GM23248 (cell line): Measurements from ENCODE around the gene CTSD. TPM values are rescaled to one million over a fixed set of nuclear protein-coding genes. Genes with fewer than 3 reads are reported as not detected.
"Not testable (repeated sequence)": the region's sequence is repeated elsewhere in the genome, so short reads cannot be mapped to it uniquely, and the experiment has no call there.

Source experiments
- DNase-seq: peaks from one replicate; pipeline ENCODE4 v3.0.0-alpha.2; 2015
- H2AFZ ChIP-seq: fragments of 200-600 bp; sonication (generic); 2 replicates; pipeline ENCODE4 v1.6.1; 2016; ENCODE audit warnings: antibody characterized with exemption
- H3F3A ChIP-seq: fragments of 200-600 bp; sonication (generic); 2 replicates; pipeline ENCODE4 v1.6.1; 2016; ENCODE audit warnings: mild to moderate bottlenecking, antibody characterized with exemption, mixed run types; ENCODE audit not compliant: insufficient read depth
- H3K27ac ChIP-seq: fragments of 200-600 bp; sonication (generic); 2 replicates; pipeline ENCODE4 v1.5.1; 2016; ENCODE audit warnings: mild to moderate bottlenecking
- H3K27me3 ChIP-seq: fragments of 200-600 bp; sonication (generic); replicated peaks from 2 replicates; pipeline ENCODE4 v1.6.1; 2016; ENCODE audit warnings: mild to moderate bottlenecking; ENCODE audit not compliant: insufficient read depth
- H3K36me3 ChIP-seq: fragments of 200-600 bp; sonication (generic); 2 replicates; pipeline ENCODE4 v1.6.1; 2016; ENCODE audit warnings: low read depth, mild to moderate bottlenecking
- H3K4me1 ChIP-seq: fragments of 200-600 bp; sonication (generic); 2 replicates; pipeline ENCODE4 v1.6.1; 2016; ENCODE audit warnings: mild to moderate bottlenecking; ENCODE audit not compliant: insufficient read depth
- H3K4me2 ChIP-seq: fragments of 200-600 bp; sonication (generic); one replicate; pipeline ENCODE4 v1.6.1; 2016; ENCODE audit warnings: mild to moderate bottlenecking; ENCODE audit not compliant: unreplicated experiment
- H3K4me3 ChIP-seq: fragments of 200-600 bp; sonication (generic); 2 replicates; pipeline ENCODE4 v1.5.1; 2016; ENCODE audit warnings: mild to moderate bottlenecking
- H3K79me2 ChIP-seq: fragments of 200-600 bp; sonication (generic); 2 replicates; pipeline ENCODE4 v1.6.1; 2016; ENCODE audit warnings: mild to moderate bottlenecking; ENCODE audit not compliant: insufficient read depth
- H3K9ac ChIP-seq: fragments of 200-600 bp; sonication (generic); 2 replicates; pipeline ENCODE4 v1.6.1; 2016; ENCODE audit warnings: mild to moderate bottlenecking
- H3K9me2 ChIP-seq: fragments of 200-600 bp; sonication (generic); 2 replicates; pipeline ENCODE4 v1.6.1; 2016; ENCODE audit warnings: mixed run types, mild to moderate bottlenecking, moderate library complexity; ENCODE audit not compliant: insufficient read depth
- H3K9me3 ChIP-seq: fragments of 200-600 bp; sonication (generic); one replicate; pipeline ENCODE4 v1.6.1; 2017; ENCODE audit warnings: low read depth
- H4K20me1 ChIP-seq: fragments of 200-600 bp; sonication (generic); 2 replicates; pipeline ENCODE4 v1.6.0; 2016; ENCODE audit not compliant: insufficient read depth
- EZH2 ChIP-seq: fragments of 200-600 bp; sonication (generic); IDR thresholded peaks from 2 replicates; pipeline ENCODE4 v1.6.1; 2018; ENCODE audit warnings: antibody characterized with exemption, mild to moderate bottlenecking; ENCODE audit not compliant: insufficient read depth, poor library complexity, severe bottlenecking
- EZH2phosphoT487 ChIP-seq: fragments of 200-600 bp; sonication (generic); IDR thresholded peaks from 2 replicates; pipeline ENCODE4 v1.6.1; 2018; ENCODE audit warnings: antibody characterized with exemption, moderate library complexity, mild to moderate bottlenecking, low read depth; ENCODE audit not compliant: insufficient read depth
- WGBS, 2 experiments: methylation state at CpG; one replicate each; pipeline ENCODE4 v1.1.6; 2015 to 2017; ENCODE audit warnings: low lambda C conversion rate in 2 of 2, low coverage in 1 of 2; ENCODE audit errors: missing lambda C conversion rate in 2 of 2; 5-methylcytosine and 5-hydroxymethylcytosine counted together
- in situ Hi-C: fragments of 300-500 bp; cut with MboI; formaldehyde crosslinking; loops from 2 replicates; pipeline ENCODE4 v1.15.0; 2020
- polyA plus RNA-seq: library from polyadenylated mRNA; unstranded; fragments of >200 nt; fragmentation: Nextera tagmentation; extraction: Ambion mirVana; gene quantifications from 2 replicates; pipeline ENCODE4 v1.2.1, GENCODE V29; 2016
- total RNA-seq: library from RNA; depleted of rRNA; stranded (reverse); fragments of >200 nt; shearing (Covaris generic); gene quantifications from 2 replicates; pipeline ENCODE4 v1.2.3, GENCODE V29; 2014

Gene CTSD
- total and polyA plus RNA-seq, 2 experiments from 2014 or later = 305 to 321 TPM

DNA sequence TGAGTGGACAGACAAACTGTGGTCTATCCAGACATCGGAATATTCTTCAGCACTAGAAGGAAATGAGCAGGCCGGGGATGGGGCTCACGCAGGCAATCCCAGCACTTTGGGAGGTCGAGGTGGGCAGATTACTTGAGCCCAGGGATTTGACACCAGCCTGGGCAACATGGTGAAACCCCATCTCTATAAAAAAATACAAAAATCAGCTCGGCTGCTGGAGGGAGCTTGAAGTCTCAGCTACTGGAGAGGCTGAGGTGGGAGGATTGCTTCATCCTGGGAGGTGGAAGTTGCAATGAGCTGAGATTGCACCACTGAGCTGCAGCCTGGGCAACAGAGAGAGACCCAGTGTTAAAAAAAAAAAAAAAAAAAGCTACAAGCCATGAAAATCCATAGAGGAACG, 8.0 kb upstream of the CTSD start:
- Histone ChIP-seq H3K4me2 (peak overlapping the region; percentile 76), H4K20me1 (no peaks in the 10 kb centered on the region), H3K79me2 (no peaks in the 10 kb centered on the region), H3K4me1 (peaks cover 18% of the 10 kb centered on the region), H3K36me3 (no peaks in the 10 kb centered on the region), H3K27ac (peak overlapping the region; percentile 81), H3K4me3 (0 out of 2 replicates have a peak overlapping the region, but pooled peaks have one; percentile 34), H3F3A (peaks cover 8% of the 10 kb centered on the region), H3K9me2 (no peaks in the 10 kb centered on the region), H2AFZ (peak overlapping the region; percentile 47; the same call in 1 of the 2 replicates), H3K9ac (peak overlapping the region; percentile 41), H3K27me3 (no peaks in the 10 kb centered on the region), H3K9me3 (no peaks in the 10 kb centered on the region)
- 66 to 70% methylated on average over 6 of the region's 6 CpGs for WGBS, 2 experiments
- no peak for TF ChIP-seq EZH2phosphoT487
- no peak for TF ChIP-seq EZH2
- in situ Hi-C loops = no loop called here
- peak; percentile 74 for DNase-seq

DNA sequence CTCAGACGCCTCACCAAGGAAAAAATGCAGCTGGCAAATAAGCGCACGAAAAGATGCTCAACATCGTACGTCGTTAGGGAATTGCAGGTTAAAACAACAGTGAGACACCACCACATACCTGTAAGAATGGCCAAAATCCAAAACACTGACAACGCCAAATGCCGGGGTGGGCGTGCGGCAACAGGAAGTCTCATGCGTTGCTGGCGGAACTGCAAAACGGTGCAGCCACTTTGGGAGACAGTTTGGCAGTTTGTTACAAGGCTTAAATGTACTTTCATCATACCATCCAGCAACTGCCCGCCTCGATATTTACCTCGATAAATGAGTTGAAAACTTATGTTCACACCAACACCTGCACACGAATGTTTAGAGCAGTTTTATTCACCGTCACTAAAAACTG, 7.5 kb upstream of the CTSD start:
- Histone ChIP-seq H3F3A (peaks cover 8% of the 10 kb centered on the region), H3K27ac (peak overlapping the region; percentile 81), H3K4me2 (peak overlapping the region; percentile 76), H3K79me2 (no peaks in the 10 kb centered on the region), H3K27me3 (no peaks in the 10 kb centered on the region), H3K4me1 (peaks cover 18% of the 10 kb centered on the region), H3K9me2 (no peaks in the 10 kb centered on the region), H3K9ac (0 out of 2 replicates have a peak overlapping the region, but pooled peaks have one; percentile 41), H3K4me3 (no peak overlapping the region), H3K36me3 (no peaks in the 10 kb centered on the region), H2AFZ (peak overlapping the region; percentile 47; the same call in 1 of the 2 replicates), H3K9me3 (no peaks in the 10 kb centered on the region), H4K20me1 (no peaks in the 10 kb centered on the region)
- DNase-seq = no peak
- WGBS, 2 experiments = 95 to 96% methylated on average over 18 of the region's 18 CpGs
- TF ChIP-seq EZH2 (no peak), EZH2phosphoT487 (no peak)
- in situ Hi-C loops = no loop called here

DNA sequence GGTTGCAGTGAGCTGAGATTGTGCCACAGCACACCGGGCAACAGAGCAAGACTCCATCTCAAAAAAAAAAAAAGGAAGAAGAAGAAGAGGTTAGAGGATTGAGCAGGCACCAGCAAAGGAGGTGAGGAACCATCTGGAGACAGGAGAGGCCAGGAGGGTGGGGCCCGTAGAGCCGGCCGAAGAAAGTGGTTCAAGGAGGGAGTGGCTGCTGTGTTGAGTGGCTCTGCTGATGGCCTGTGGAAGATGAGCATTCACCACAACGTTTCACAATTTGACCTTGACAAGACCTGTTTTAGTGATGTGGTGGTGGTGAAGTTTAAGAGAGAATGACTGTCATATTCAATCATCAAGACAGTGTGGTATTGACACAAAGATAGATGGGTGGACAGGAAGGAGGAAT, 6.8 kb upstream of the CTSD start:
- H3K9me3 ChIP-seq = no peaks in the 10 kb centered on the region
- no peak overlapping the region for H2AFZ ChIP-seq
- H4K20me1 ChIP-seq = no peaks in the 10 kb centered on the region
- no peak for DNase-seq
- no peak overlapping the region for H3K27ac ChIP-seq
- no peaks in the 10 kb centered on the region for H3K36me3 ChIP-seq
- H3K9me2 ChIP-seq = no peaks in the 10 kb centered on the region
- peaks cover 8% of the 10 kb centered on the region for H3F3A ChIP-seq
- H3K4me1 ChIP-seq = peaks cover 18% of the 10 kb centered on the region
- no peak overlapping the region for H3K4me3 ChIP-seq
- in situ Hi-C loops = no loop called here
- TF ChIP-seq EZH2phosphoT487 (no peak), EZH2 (no peak)
- no peaks in the 10 kb centered on the region for H3K79me2 ChIP-seq
- H3K4me2 ChIP-seq = no peak overlapping the region
- 81 to 89% methylated on average over 5 of the region's 5 CpGs for WGBS, 2 experiments
- no peaks in the 10 kb centered on the region for H3K27me3 ChIP-seq
- no peak overlapping the region for H3K9ac ChIP-seq

DNA sequence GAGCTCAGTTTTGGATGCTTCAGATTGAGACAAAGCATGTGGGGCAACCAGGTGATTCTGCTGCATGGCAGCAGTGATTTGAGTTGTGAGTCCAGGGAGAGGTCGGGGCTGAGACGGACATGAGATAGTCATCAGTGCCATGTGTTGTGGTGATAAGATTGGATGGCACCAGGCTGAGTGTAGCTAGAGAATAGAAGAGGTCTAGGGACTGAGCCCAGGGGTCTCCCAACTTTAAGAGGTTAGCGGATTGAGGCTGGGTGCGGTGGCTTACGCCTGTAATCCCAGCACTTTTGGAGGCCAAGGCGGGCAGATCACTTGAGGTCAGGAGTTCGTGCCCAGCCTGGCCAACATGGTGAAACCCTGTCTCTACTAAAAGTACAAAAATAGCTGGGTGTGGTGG, 6.3 kb upstream of the CTSD start:
- H3K79me2 ChIP-seq = no peaks in the 10 kb centered on the region
- no peaks in the 10 kb centered on the region for H3K9me3 ChIP-seq
- no peaks in the 10 kb centered on the region for H3K27me3 ChIP-seq
- TF ChIP-seq EZH2 (no peak), EZH2phosphoT487 (no peak)
- H3K9ac ChIP-seq = no peak overlapping the region
- no peak overlapping the region for H3K27ac ChIP-seq
- H3K4me3 ChIP-seq = no peak overlapping the region
- no peak overlapping the region for H2AFZ ChIP-seq
- H3K36me3 ChIP-seq = no peaks in the 10 kb centered on the region
- in situ Hi-C loops = no loop called here
- no peaks in the 10 kb centered on the region for H3K9me2 ChIP-seq
- H3F3A ChIP-seq = peaks cover 8% of the 10 kb centered on the region
- no peak overlapping the region for H3K4me2 ChIP-seq
- WGBS, 2 experiments = 94% methylated on average over 7 of the region's 7 CpGs
- no peak for DNase-seq
- H4K20me1 ChIP-seq = no peaks in the 10 kb centered on the region
- peaks cover 18% of the 10 kb centered on the region for H3K4me1 ChIP-seq

DNA sequence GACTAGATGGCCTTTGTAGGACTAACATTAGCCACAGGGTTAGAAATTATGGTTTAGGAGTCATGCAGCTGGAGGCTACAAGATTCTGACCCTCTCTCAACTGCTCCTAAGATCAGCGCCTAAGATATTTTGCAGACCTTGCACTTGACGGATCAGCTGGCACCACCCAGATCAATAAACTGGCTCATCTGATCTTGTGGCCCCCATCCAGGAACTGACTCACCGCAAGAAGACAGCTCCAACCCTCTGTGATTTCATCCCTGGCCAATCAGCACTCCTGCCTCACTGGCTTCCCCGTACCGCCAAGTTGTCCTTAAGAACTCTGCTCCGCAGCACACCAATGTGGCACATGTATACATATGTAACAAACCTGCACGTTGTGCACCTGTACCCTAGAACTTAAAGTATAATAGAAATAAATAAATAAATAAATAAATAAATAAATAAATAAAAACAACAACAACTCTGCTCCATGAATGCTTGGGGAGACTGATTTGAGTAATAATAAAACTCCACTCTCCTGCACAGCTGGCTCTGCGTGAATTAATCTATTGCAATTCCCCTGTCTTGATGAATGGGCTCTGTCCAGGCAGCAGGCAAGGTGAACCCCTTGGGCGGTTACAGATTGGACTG, 5.7 kb upstream of the CTSD start:
- H3F3A ChIP-seq, H3K9ac ChIP-seq, H3K4me3 ChIP-seq, in situ Hi-C loops, H4K20me1 ChIP-seq, H3K79me2 ChIP-seq, H3K9me3 ChIP-seq, H2AFZ ChIP-seq, H3K36me3 ChIP-seq, H3K4me2 ChIP-seq, H3K27ac ChIP-seq, H3K27me3 ChIP-seq, H3K9me2 ChIP-seq: not testable (repeated sequence)
- WGBS, 2 experiments = 52 to 54% methylated on average over 9 of the region's 9 CpGs
- H3K4me1 ChIP-seq = peaks cover 18% of the 10 kb centered on the region
- DNase-seq = peak; percentile 60
